AG08396 (cell line): ENCODE data around the gene EIF2S3.
"Not testable (repeated sequence)": the region's sequence is repeated elsewhere in the genome, so short reads cannot be mapped to it uniquely, and the experiment has no call there.

Source experiments
- DNase-seq: peaks from one replicate; pipeline ENCODE4 v3.0.0; 2012; ENCODE audit warnings: low spot score, mixed read lengths

Gene EIF2S3

GRCh38 chrX:24050522-24051318 is 4.0 kb upstream of the EIF2S3 start:
- DNase-seq, result not testable (repeated sequence)

- no peak for DNase-seq
These were observed 244 bp downstream of the EIF2S3 start for GRCh38 chrX:24055043-24055356.

- DNase-seq, result no peak
These were observed 8.7 kb downstream of the EIF2S3 start for GRCh38 chrX:24063488-24063887.

GRCh38 chrX:24069877-24070276 is 15.1 kb downstream of the EIF2S3 start:
- DNase-seq, result no peak

- no peak for DNase-seq
These were observed 24.7 kb downstream of the EIF2S3 start for GRCh38 chrX:24079411-24079810.

- DNase-seq, result not testable (repeated sequence)
These were observed 25.5 kb downstream of the EIF2S3 start for GRCh38 chrX:24080245-24080644.

- DNase-seq, result no peak
These were observed 25.9 kb downstream of the EIF2S3 start for GRCh38 chrX:24080704-24081103.

GRCh38 chrX:24081661-24082154 is 27.0 kb downstream of the EIF2S3 start:
- DNase-seq, result peak; percentile 8

- DNase-seq, result no peak
These were observed 27.7 kb downstream of the EIF2S3 start for GRCh38 chrX:24082447-24082846.

GRCh38 chrX:24085101-24085500 is 30.3 kb downstream of the EIF2S3 start:
- no peak for DNase-seq

- no peak for DNase-seq
These were observed 35.8 kb downstream of the EIF2S3 start for GRCh38 chrX:24090300-24091200.

- DNase-seq, result no peak
These were observed 39.0 kb downstream of the EIF2S3 start for GRCh38 chrX:24093746-24094145.

GRCh38 chrX:24097741-24098260 is 43.0 kb downstream of the EIF2S3 start:
- DNase-seq, result no peak

GRCh38 chrX:24098932-24099331 is 44.2 kb downstream of the EIF2S3 start:
- no peak for DNase-seq

- no peak for DNase-seq
These were observed 44.6 kb downstream of the EIF2S3 start for GRCh38 chrX:24099394-24099793.

GRCh38 chrX:24100713-24101112 is 46.0 kb downstream of the EIF2S3 start:
- DNase-seq, result no peak

GRCh38 chrX:24110069-24110468 is 55.3 kb downstream of the EIF2S3 start:
- DNase-seq, result no peak

GRCh38 chrX:24113181-24113580 is 58.4 kb downstream of the EIF2S3 start:
- DNase-seq, result no peak

GRCh38 chrX:24117258-24117657 is 62.5 kb downstream of the EIF2S3 start:
- DNase-seq, result peak; percentile 76

GRCh38 chrX:24124244-24124799 is 69.6 kb downstream of the EIF2S3 start:
- DNase-seq, result no peak

- no peak for DNase-seq
These were observed 70.4 kb downstream of the EIF2S3 start for GRCh38 chrX:24125028-24125612.
